HEK293 (cell line): ENCODE measurements around the gene OTUB2.

Source experiments
- CTCF ChIA-PET: fragments of 350-600 bp; formaldehyde crosslinking; extraction: SDS; loops from one replicate; lab custom pipeline; 2021; ENCODE audit warnings: antibody characterized with exemption; lab: Yijun Ruan, JAX
- POLR2A ChIA-PET: fragments of 300-600 bp; formaldehyde crosslinking; extraction: SDS; loops from one replicate; lab custom pipeline; 2020; ENCODE audit warnings: antibody characterized with exemption, inconsistent platforms; lab: Yijun Ruan, JAX
- H3K27ac ChIP-seq: fragments of 200-500 bp; sonication (Bioruptor generic); 2 replicates; pipeline ENCODE4 v1.5.1; 2014; ENCODE audit warnings: low read depth, low read length, control low read depth, inconsistent platforms; ENCODE audit errors: extremely low read depth
- H3K36me3 ChIP-seq, 2 experiments: fragments of 200-500 bp in 1 of 2; sonication (Bioruptor generic) in 1 of 2; 1 replicate in 1 of 2; 2 replicates in 1 of 2; pipeline ENCODE4 v1.5.1; 2014 to 2017; ENCODE audit warnings: inconsistent platforms in 2 of 2, low read length in 2 of 2; ENCODE audit not compliant: control insufficient read depth in 2 of 2, insufficient read depth in 1 of 2
- H3K4me1 ChIP-seq: fragments of 200-500 bp; sonication (Bioruptor generic); 2 replicates; pipeline ENCODE4 v1.5.1; 2014; ENCODE audit warnings: mild to moderate bottlenecking, low read length, inconsistent platforms; ENCODE audit not compliant: control insufficient read depth, insufficient read depth
- H3K4me3 ChIP-seq: 2 replicates; pipeline ENCODE4 v1.5.1; 2011; ENCODE audit warnings: low read depth, mild to moderate bottlenecking, control low read depth, low read length, moderate library complexity
- H3K9me3 ChIP-seq: fragments of 200-500 bp; sonication (Bioruptor generic); 2 replicates; pipeline ENCODE4 v1.5.1; 2014; ENCODE audit warnings: low read depth, low read length, inconsistent platforms; ENCODE audit not compliant: control insufficient read depth, insufficient read depth
- BCL11B ChIP-seq: fragments of 450-650 bp; formaldehyde crosslinking; IDR thresholded peaks from 2 replicates; pipeline ENCODE4 v1.5.1; 2016; ENCODE audit warnings: low read depth, missing biosample characterization, missing genetic modification characterization
- GFI1B ChIP-seq: fragments of 450-650 bp; formaldehyde crosslinking; IDR thresholded peaks from 2 replicates; pipeline ENCODE4 v1.5.1; 2016; ENCODE audit warnings: missing biosample characterization, missing genetic modification characterization
- GLI2 ChIP-seq: fragments of 450-650 bp; formaldehyde crosslinking; IDR thresholded peaks from 2 replicates; pipeline ENCODE4; 2017; ENCODE audit warnings: missing biosample characterization, missing genetic modification characterization, low read depth, borderline replicate concordance
- MEIS1 ChIP-seq: sonication (generic); formaldehyde crosslinking; IDR thresholded peaks from 2 replicates; pipeline ENCODE4 v1.8.1; 2022; ENCODE audit warnings: missing genetic modification reagents, mild to moderate bottlenecking, borderline replicate concordance
- MZF1 ChIP-seq: fragments of 450-650 bp; formaldehyde crosslinking; IDR thresholded peaks from 2 replicates; pipeline ENCODE4 v1.5.1; 2017; ENCODE audit warnings: missing biosample characterization, missing genetic modification characterization, borderline replicate concordance
- PATZ1 ChIP-seq: fragments of 450-650 bp; formaldehyde crosslinking; IDR thresholded peaks from 2 replicates; pipeline ENCODE4 v1.5.1; 2016; ENCODE audit warnings: missing biosample characterization, missing genetic modification characterization
- TRIM28 ChIP-seq: IDR thresholded peaks from 2 replicates; pipeline ENCODE4 v1.6.1; 2011; ENCODE audit warnings: low read length, control low read depth, borderline replicate concordance
- TSHZ1 ChIP-seq: fragments of 450-650 bp; formaldehyde crosslinking; IDR thresholded peaks from 2 replicates; pipeline ENCODE4 v1.5.1; 2016; ENCODE audit warnings: missing biosample characterization, missing genetic modification characterization, borderline replicate concordance
- YY2 ChIP-seq: fragments of 450-650 bp; formaldehyde crosslinking; IDR thresholded peaks from 2 replicates; pipeline ENCODE4 v1.5.1; 2016; ENCODE audit warnings: missing biosample characterization, missing genetic modification characterization
- ZFHX2 ChIP-seq: fragments of 450-650 bp; formaldehyde crosslinking; conservative IDR thresholded peaks from 2 replicates; pipeline ENCODE4 v1.5.1; 2016; ENCODE audit warnings: missing biosample characterization, missing genetic modification characterization
- ZNF138 ChIP-seq: fragments of 450-650 bp; formaldehyde crosslinking; IDR thresholded peaks from 2 replicates; pipeline ENCODE4 v1.5.1; 2016; ENCODE audit warnings: missing biosample characterization, missing genetic modification characterization, borderline replicate concordance
- ZNF174 ChIP-seq: fragments of 450-650 bp; formaldehyde crosslinking; IDR thresholded peaks from 2 replicates; pipeline ENCODE4 v1.5.0; 2017; ENCODE audit warnings: missing biosample characterization, mild to moderate bottlenecking, missing genetic modification characterization
- ZNF24 ChIP-seq: fragments of 450-650 bp; formaldehyde crosslinking; IDR thresholded peaks from 2 replicates; pipeline ENCODE4 v1.5.1; 2016; ENCODE audit warnings: missing biosample characterization, missing genetic modification characterization
- ZNF416 ChIP-seq: fragments of 450-650 bp; formaldehyde crosslinking; IDR thresholded peaks from 2 replicates; pipeline ENCODE4 v1.5.1; 2016; ENCODE audit warnings: missing biosample characterization, missing genetic modification characterization
- ZNF501 ChIP-seq: fragments of 450-650 bp; formaldehyde crosslinking; IDR thresholded peaks from 2 replicates; pipeline ENCODE4 v1.5.1; 2016; ENCODE audit warnings: missing biosample characterization, missing genetic modification characterization
- ZNF518A ChIP-seq: fragments of 450-650 bp; formaldehyde crosslinking; conservative IDR thresholded peaks from 2 replicates; pipeline ENCODE4 v1.5.1; 2016; ENCODE audit warnings: low read depth, missing biosample characterization, missing genetic modification characterization
- ZNF521 ChIP-seq: fragments of 450-650 bp; formaldehyde crosslinking; IDR thresholded peaks from 2 replicates; pipeline ENCODE4 v1.5.1; 2017; ENCODE audit warnings: missing biosample characterization, mild to moderate bottlenecking, missing genetic modification characterization
- ZNF529 ChIP-seq: fragments of 450-650 bp; formaldehyde crosslinking; IDR thresholded peaks from 2 replicates; pipeline ENCODE4 v1.5.1; 2017; ENCODE audit warnings: missing genetic modification characterization, missing biosample characterization; ENCODE audit not compliant: insufficient replicate concordance
- ZNF544 ChIP-seq: fragments of 450-650 bp; formaldehyde crosslinking; IDR thresholded peaks from 2 replicates; pipeline ENCODE4 v1.5.0; 2017; ENCODE audit warnings: missing biosample characterization, missing genetic modification characterization
- ZNF585B ChIP-seq: fragments of 450-650 bp; formaldehyde crosslinking; IDR thresholded peaks from 2 replicates; pipeline ENCODE4 v1.5.1; 2016; ENCODE audit warnings: missing biosample characterization, missing genetic modification characterization
- ZNF610 ChIP-seq: fragments of 450-650 bp; formaldehyde crosslinking; IDR thresholded peaks from 2 replicates; pipeline ENCODE4 v1.5.1; 2016; ENCODE audit warnings: missing biosample characterization, missing genetic modification characterization, borderline replicate concordance
- ZNF670 ChIP-seq: fragments of 450-650 bp; formaldehyde crosslinking; IDR thresholded peaks from 2 replicates; pipeline ENCODE4 v1.5.1; 2016; ENCODE audit warnings: missing biosample characterization, missing genetic modification characterization, low read depth
- ZNF707 ChIP-seq: fragments of 450-650 bp; formaldehyde crosslinking; IDR thresholded peaks from 2 replicates; pipeline ENCODE4 v1.5.1; 2016; ENCODE audit warnings: missing biosample characterization, missing genetic modification characterization
- ZNF830 ChIP-seq: fragments of 450-650 bp; IDR thresholded peaks from 2 replicates; pipeline ENCODE4 v1.5.0; 2018; ENCODE audit warnings: missing biosample characterization, missing genetic modification characterization, low read depth, mild to moderate bottlenecking, moderate library complexity
- ZSCAN5A ChIP-seq: fragments of 450-650 bp; formaldehyde crosslinking; IDR thresholded peaks from 2 replicates; pipeline ENCODE4 v1.5.1; 2016; ENCODE audit warnings: missing biosample characterization, missing genetic modification characterization

OTUB2 gene

GRCh38 chr14:94093418-94093817 lies 67.3 kb downstream of the OTUB2 start:
- no peak for TF ChIP-seq ZNF610 (tag by site-specific recombination)
- no peak for TF ChIP-seq ZNF24 (tag by site-specific recombination)
- TF ChIP-seq ZNF707 (tag by site-specific recombination), result no peak
- no peak for TF ChIP-seq TRIM28
- TF ChIP-seq ZNF416 (tag by site-specific recombination), result no peak
- TF ChIP-seq ZNF501 (tag by site-specific recombination), result no peak
- no peak for TF ChIP-seq ZNF521 (tag by site-specific recombination)
- TF ChIP-seq ZNF529 (tag by site-specific recombination), result no peak
- TF ChIP-seq ZNF174, result no peak
- TF ChIP-seq YY2 (tag by site-specific recombination), result no peak
- TF ChIP-seq ZNF670 (tag by site-specific recombination), result no peak
- TF ChIP-seq ZNF138, result no peak
- TF ChIP-seq TSHZ1 (tag by site-specific recombination), result no peak
- TF ChIP-seq MZF1 (tag by site-specific recombination), result no peak
- TF ChIP-seq MEIS1, result no peak
- POLR2A ChIA-PET, result no interaction called here
- peaks cover 0 to 18% of the 10 kb centered on the region in 2 experiments; a peak in 1 of 3 replicates for H3K36me3 ChIP-seq
- no peak overlapping the region for H3K4me3 ChIP-seq
- H3K27ac ChIP-seq, result no peak overlapping the region
- no peaks in the 10 kb centered on the region for H3K9me3 ChIP-seq
- CTCF ChIA-PET, result interaction anchor here (1.1 kb wide), 1 partner anchor 26 kb away, joined by 3 read pairs; no protein-coding TSS in a partner anchor
- no peaks in the 10 kb centered on the region for H3K4me1 ChIP-seq

- H3K4me3 ChIP-seq, result no peak overlapping the region
- no peaks in the 10 kb centered on the region for H3K9me3 ChIP-seq
- no peak overlapping the region for H3K27ac ChIP-seq
- ChIA-PET CTCF (interaction anchor here (0.6 kb wide), 1 partner anchor 42 kb away, joined by 3 read pairs; no protein-coding TSS in a partner anchor), POLR2A (no interaction called here)
- H3K4me1 ChIP-seq, result no peaks in the 10 kb centered on the region
- peaks cover 0 to 25% of the 10 kb centered on the region in 2 experiments; a peak in 1 of 3 replicates for H3K36me3 ChIP-seq
- no peak for TF ChIP-seq GFI1B (tag by site-specific recombination)
- no peak for TF ChIP-seq ZNF830 (tag by site-specific recombination)
- TF ChIP-seq ZSCAN5A, result no peak
- TF ChIP-seq BCL11B (tag by site-specific recombination), result no peak
- no peak for TF ChIP-seq ZFHX2 (tag by site-specific recombination)
- no peak for TF ChIP-seq GLI2 (tag by site-specific recombination)
- TF ChIP-seq ZNF544, result no peak
- TF ChIP-seq PATZ1, result no peak
- no peak for TF ChIP-seq ZNF585B (tag by site-specific recombination)
- TF ChIP-seq ZNF518A (tag by site-specific recombination), result no peak
These were observed 71.0 kb downstream of the OTUB2 start for GRCh38 chr14:94097091-94097490.
